Activated CD4-positive, alpha-beta T cell treated with anti-CD3 and anti-CD28 coated beads, Interleukin-2, amount 10 ng/mL, durations not matched to agents 7 days and 5 days (primary cell): ENCODE results near the gene PRRT1B. TPM values are rescaled to one million over a fixed set of nuclear protein-coding genes. Genes with fewer than 3 reads are reported as not detected.
A peak's percentile ranks its signal among the peaks of the same experiment; 100 is the strongest.

Experiments
- CTCF ChIA-PET: fragments of 350-600 bp; sonication (Branson Sonifier 250); formaldehyde crosslinking; loops from one replicate; lab custom pipeline; 2021; ENCODE audit warnings: antibody characterized with exemption; lab: Charles Lee
- POLR2A ChIA-PET: fragments of 350-600 bp; sonication (Branson Sonifier 250); formaldehyde crosslinking; loops from one replicate; lab custom pipeline; 2021; ENCODE audit warnings: antibody characterized with exemption; lab: Charles Lee
- DNase-seq: peaks from one replicate; pipeline ENCODE4 v3.0.0-alpha.2; 2020
- H3K27ac Mint-ChIP-seq: one replicate; pipeline ENCODE4 v1.8.0; 2021; ENCODE audit warnings: mild to moderate bottlenecking, moderate library complexity, mixed read lengths
- H3K27me3 Mint-ChIP-seq: one replicate; pipeline ENCODE4 v1.8.0; 2021; ENCODE audit warnings: mixed read lengths
- H3K36me3 Mint-ChIP-seq: one replicate; pipeline ENCODE4 v1.8.0; 2021; ENCODE audit warnings: low read depth, mixed read lengths
- H3K4me1 Mint-ChIP-seq: one replicate; pipeline ENCODE4 v1.8.0; 2021; ENCODE audit warnings: mixed read lengths
- H3K4me3 Mint-ChIP-seq: one replicate; pipeline ENCODE4 v1.8.0; 2021; ENCODE audit warnings: mild to moderate bottlenecking, moderate library complexity, mixed read lengths
- H3K9me3 Mint-ChIP-seq: one replicate; pipeline ENCODE4 v1.8.0; 2021; ENCODE audit warnings: mixed read lengths
- total RNA-seq, 2 experiments: library from RNA; stranded (reverse); gene quantifications; one replicate each; pipeline ENCODE4 v1.2.3, GENCODE V29; 2021

PRRT1B gene
- total RNA-seq, 2 experiments from 2014 or later, result not detected

GRCh38 chr9:131580358-131580757 lies 35.0 kb downstream of the PRRT1B start:
- Mint-ChIP-seq H3K9me3 (no peaks in the 10 kb centered on the region), H3K27me3 (no peaks in the 10 kb centered on the region), H3K4me1 (peaks cover 41% of the 10 kb centered on the region), H3K27ac (peak overlapping the region; percentile 94), H3K4me3 (no peak overlapping the region), H3K36me3 (peaks cover 61% of the 10 kb centered on the region)
- ChIA-PET CTCF (interaction anchor here (0.9 to 2.6 kb wide), 2 partner anchors 11 to 338 kb away, joined by 3 to 10 read pairs; no protein-coding TSS in a partner anchor), POLR2A (no interaction called here)
- no peak for DNase-seq

- peaks cover 65% of the 10 kb centered on the region for H3K36me3 Mint-ChIP-seq
These were observed 36.7 kb downstream of the PRRT1B start for GRCh38 chr9:131582056-131582455.

GRCh38 chr9:131582466-131583336 lies 37.4 kb downstream of the PRRT1B start:
- DNase-seq, result no peak
- Mint-ChIP-seq H3K27ac (peak overlapping the region; percentile 41), H3K36me3 (peaks cover 64% of the 10 kb centered on the region), H3K27me3 (no peaks in the 10 kb centered on the region), H3K9me3 (no peaks in the 10 kb centered on the region), H3K4me1 (peaks cover 56% of the 10 kb centered on the region), H3K4me3 (no peak overlapping the region)
- POLR2A ChIA-PET, result no interaction called here
- CTCF ChIA-PET, result no interaction called here

More at GRCh38 chr9:131582056-131582455, 36.7 kb downstream of the PRRT1B start:
- CTCF ChIA-PET, result no interaction called here
- Mint-ChIP-seq H3K9me3 (no peaks in the 10 kb centered on the region), H3K27ac (no peak overlapping the region), H3K27me3 (no peaks in the 10 kb centered on the region), H3K4me1 (peaks cover 57% of the 10 kb centered on the region), H3K4me3 (no peak overlapping the region)
- DNase-seq, result no peak
- POLR2A ChIA-PET, result no interaction called here

- ChIA-PET CTCF (no interaction called here), POLR2A (no interaction called here)
- Mint-ChIP-seq H3K4me1 (peaks cover 50% of the 10 kb centered on the region), H3K9me3 (no peaks in the 10 kb centered on the region), H3K27ac (peak overlapping the region; percentile 41), H3K36me3 (peaks cover 58% of the 10 kb centered on the region), H3K27me3 (no peaks in the 10 kb centered on the region), H3K4me3 (no peak overlapping the region)
- no peak for DNase-seq
These were observed 38.0 kb downstream of the PRRT1B start for GRCh38 chr9:131583337-131583645.

GRCh38 chr9:131583836-131584555 lies 38.7 kb downstream of the PRRT1B start:
- Mint-ChIP-seq H3K36me3 (peaks cover 52% of the 10 kb centered on the region), H3K4me1 (peaks cover 43% of the 10 kb centered on the region), H3K27ac (peak overlapping the region; percentile 95), H3K27me3 (no peaks in the 10 kb centered on the region), H3K9me3 (no peaks in the 10 kb centered on the region), H3K4me3 (no peak overlapping the region)
- no peak for DNase-seq
- ChIA-PET POLR2A (no interaction called here), CTCF (no interaction called here)

- DNase-seq, result no peak
- Mint-ChIP-seq H3K9me3 (no peaks in the 10 kb centered on the region), H3K27me3 (no peaks in the 10 kb centered on the region), H3K27ac (peak overlapping the region; percentile 95), H3K4me1 (peaks cover 41% of the 10 kb centered on the region), H3K36me3 (peaks cover 45% of the 10 kb centered on the region), H3K4me3 (peak overlapping the region; percentile 49)
- ChIA-PET CTCF (interaction anchor here (0.9 to 1.4 kb wide), 8 partner anchors 21 to 350 kb away, joined by 3 to 5 read pairs (median 4); no protein-coding TSS in a partner anchor), POLR2A (no interaction called here)
These were observed 39.5 kb downstream of the PRRT1B start for GRCh38 chr9:131584858-131585257.

GRCh38 chr9:131585375-131585774 lies 40.1 kb downstream of the PRRT1B start:
- POLR2A ChIA-PET, result interaction anchor here (0.6 kb wide), 1 partner anchor 154 kb away, joined by 3 read pairs; no protein-coding TSS in a partner anchor
- Mint-ChIP-seq H3K36me3 (peaks cover 44% of the 10 kb centered on the region), H3K27me3 (no peaks in the 10 kb centered on the region), H3K9me3 (no peaks in the 10 kb centered on the region), H3K27ac (peak overlapping the region; percentile 95), H3K4me3 (peak overlapping the region; percentile 49), H3K4me1 (peaks cover 46% of the 10 kb centered on the region)
- CTCF ChIA-PET, result interaction anchor here (0.9 to 1.4 kb wide), 9 partner anchors 21 to 528 kb away, joined by 3 to 5 read pairs (median 4); no protein-coding TSS in a partner anchor
- DNase-seq, result peak; percentile 75

GRCh38 chr9:131587331-131587730 lies 42.0 kb downstream of the PRRT1B start:
- H3K4me3 Mint-ChIP-seq, result no peak overlapping the region
- peaks cover 36% of the 10 kb centered on the region for H3K36me3 Mint-ChIP-seq
- ChIA-PET CTCF (interaction anchor here (0.9 to 1.2 kb wide), 2 partner anchors 153 to 157 kb away, joined by 3 to 5 read pairs; partner anchors contain the start of gene RAPGEF1), POLR2A (interaction anchor here (0.9 kb wide), 1 partner anchor 8 kb away, joined by 3 read pairs; no protein-coding TSS in a partner anchor)
- DNase-seq, result no peak
- peaks cover 64% of the 10 kb centered on the region for H3K4me1 Mint-ChIP-seq
- no peaks in the 10 kb centered on the region for H3K27me3 Mint-ChIP-seq
- peak overlapping the region; percentile 55 for H3K27ac Mint-ChIP-seq
- no peaks in the 10 kb centered on the region for H3K9me3 Mint-ChIP-seq

- DNase-seq, result no peak
- H3K27me3 Mint-ChIP-seq, result no peaks in the 10 kb centered on the region
- H3K4me1 Mint-ChIP-seq, result peaks cover 64% of the 10 kb centered on the region
- H3K36me3 Mint-ChIP-seq, result peaks cover 36% of the 10 kb centered on the region
- ChIA-PET CTCF (interaction anchor here (0.9 to 1.2 kb wide), 2 partner anchors 152 to 157 kb away, joined by 3 to 5 read pairs; partner anchors contain the start of gene RAPGEF1), POLR2A (interaction anchor here (0.9 kb wide), 1 partner anchor 9 kb away, joined by 3 read pairs; no protein-coding TSS in a partner anchor)
- no peak overlapping the region for H3K27ac Mint-ChIP-seq
- H3K4me3 Mint-ChIP-seq, result no peak overlapping the region
- H3K9me3 Mint-ChIP-seq, result no peaks in the 10 kb centered on the region
These were observed 42.6 kb downstream of the PRRT1B start for GRCh38 chr9:131587906-131588305.

- ChIA-PET CTCF (interaction anchor here (0.9 to 1.2 kb wide), 4 partner anchors 151 to 156 kb away, joined by 3 to 5 read pairs (median 4); partner anchors contain the start of gene RAPGEF1), POLR2A (no interaction called here)
- DNase-seq, result no peak
- no peaks in the 10 kb centered on the region for H3K27me3 Mint-ChIP-seq
- peaks cover 64% of the 10 kb centered on the region for H3K4me1 Mint-ChIP-seq
- no peak overlapping the region for H3K4me3 Mint-ChIP-seq
- H3K9me3 Mint-ChIP-seq, result no peaks in the 10 kb centered on the region
- H3K36me3 Mint-ChIP-seq, result peaks cover 32% of the 10 kb centered on the region
- H3K27ac Mint-ChIP-seq, result peak overlapping the region; percentile 25
These were observed 43.1 kb downstream of the PRRT1B start for GRCh38 chr9:131588396-131588795.

- ChIA-PET POLR2A (no interaction called here), CTCF (interaction anchor here (1.0 to 1.5 kb wide), 3 partner anchors 150 to 164 kb away, joined by 4 to 6 read pairs (median 5); no protein-coding TSS in a partner anchor)
- H3K4me3 Mint-ChIP-seq, result no peak overlapping the region
- H3K36me3 Mint-ChIP-seq, result peaks cover 28% of the 10 kb centered on the region
- no peaks in the 10 kb centered on the region for H3K27me3 Mint-ChIP-seq
- no peak for DNase-seq
- H3K9me3 Mint-ChIP-seq, result no peaks in the 10 kb centered on the region
- no peak overlapping the region for H3K27ac Mint-ChIP-seq
- H3K4me1 Mint-ChIP-seq, result peaks cover 62% of the 10 kb centered on the region
These were observed 43.9 kb downstream of the PRRT1B start for GRCh38 chr9:131589124-131589711.

- Mint-ChIP-seq H3K36me3 (peaks cover 22% of the 10 kb centered on the region), H3K4me1 (peaks cover 54% of the 10 kb centered on the region), H3K27ac (peak overlapping the region; percentile 82), H3K4me3 (peak overlapping the region; percentile 28), H3K9me3 (no peaks in the 10 kb centered on the region), H3K27me3 (no peaks in the 10 kb centered on the region)
- CTCF ChIA-PET, result interaction anchor here (1.5 to 4.2 kb wide), 5 partner anchors 10 to 163 kb away, joined by 6 to 62 read pairs (median 10); partner anchors contain the start of gene RAPGEF1
- DNase-seq, result no peak
- POLR2A ChIA-PET, result no interaction called here
These were observed 44.7 kb downstream of the PRRT1B start for GRCh38 chr9:131589993-131590392.
